BE2C (cell line): Measurements from ENCODE around the gene TXNDC11.

Source experiments
- DNase-seq: peaks from one replicate; pipeline ENCODE4 v3.0.0-alpha.2; 2020
- H3K27me3 ChIP-seq: fragments of 250-450 bp; sonication (Bioruptor Pico); 2 replicates; pipeline ENCODE4 v1.5.1; 2020; ENCODE audit warnings: mild to moderate bottlenecking
- H3K36me3 ChIP-seq: fragments of 250-450 bp; sonication (Bioruptor Pico); 2 replicates; pipeline ENCODE4 v1.5.1; 2020; ENCODE audit warnings: mild to moderate bottlenecking
- H3K4me1 ChIP-seq: fragments of 250-450 bp; sonication (Bioruptor Pico); 2 replicates; pipeline ENCODE4 v1.5.1; 2020
- H3K4me3 ChIP-seq: 2 replicates; pipeline ENCODE4 v1.5.1; 2011; ENCODE audit warnings: low read depth, low read length
- H3K9me3 ChIP-seq: fragments of 250-450 bp; sonication (Bioruptor Pico); 2 replicates; pipeline ENCODE4 v1.5.1; 2020
- TF ChIP-seq, protein P1 (sequence below): IDR thresholded peaks from 2 replicates; pipeline ENCODE4 v1.5.1; 2012; ENCODE audit warnings: mild to moderate bottlenecking, low read depth, low read length

Gene TXNDC11

DNA sequence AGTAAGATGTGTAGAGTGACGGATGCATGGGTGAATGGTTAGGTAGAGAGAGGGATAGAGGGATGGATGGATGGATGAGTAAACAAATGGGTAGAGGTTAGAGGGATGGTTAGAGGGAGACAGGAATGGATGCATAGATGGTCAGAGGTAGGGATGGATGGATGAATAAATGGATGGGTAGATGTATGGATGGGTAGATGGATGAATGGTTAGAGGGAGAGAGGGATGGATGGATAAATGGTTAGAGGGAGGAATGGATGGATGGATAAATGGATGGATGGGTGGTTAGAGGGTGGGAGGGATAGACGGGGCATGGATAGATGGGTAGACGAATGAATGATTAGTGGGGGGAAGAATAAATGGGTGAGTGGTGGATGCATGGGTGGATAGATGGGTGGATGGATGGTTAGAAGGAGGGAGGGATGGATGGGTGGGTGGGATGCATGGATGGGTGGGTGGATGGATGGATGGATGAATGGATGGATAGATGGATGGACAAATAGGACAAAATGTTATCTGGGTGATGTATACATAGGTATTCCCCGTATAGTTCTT, 103.6 kb downstream of the TXNDC11 start:
- H3K36me3 ChIP-seq = no peaks in the 10 kb centered on the region
- no peaks in the 10 kb centered on the region for H3K27me3 ChIP-seq
- H3K9me3 ChIP-seq = no peaks in the 10 kb centered on the region
- no peaks in the 10 kb centered on the region; the same call in 1 of the 2 replicates for H3K4me1 ChIP-seq
- no peak for DNase-seq
- H3K4me3 ChIP-seq = no peak overlapping the region
- TF ChIP-seq, protein P1, sequence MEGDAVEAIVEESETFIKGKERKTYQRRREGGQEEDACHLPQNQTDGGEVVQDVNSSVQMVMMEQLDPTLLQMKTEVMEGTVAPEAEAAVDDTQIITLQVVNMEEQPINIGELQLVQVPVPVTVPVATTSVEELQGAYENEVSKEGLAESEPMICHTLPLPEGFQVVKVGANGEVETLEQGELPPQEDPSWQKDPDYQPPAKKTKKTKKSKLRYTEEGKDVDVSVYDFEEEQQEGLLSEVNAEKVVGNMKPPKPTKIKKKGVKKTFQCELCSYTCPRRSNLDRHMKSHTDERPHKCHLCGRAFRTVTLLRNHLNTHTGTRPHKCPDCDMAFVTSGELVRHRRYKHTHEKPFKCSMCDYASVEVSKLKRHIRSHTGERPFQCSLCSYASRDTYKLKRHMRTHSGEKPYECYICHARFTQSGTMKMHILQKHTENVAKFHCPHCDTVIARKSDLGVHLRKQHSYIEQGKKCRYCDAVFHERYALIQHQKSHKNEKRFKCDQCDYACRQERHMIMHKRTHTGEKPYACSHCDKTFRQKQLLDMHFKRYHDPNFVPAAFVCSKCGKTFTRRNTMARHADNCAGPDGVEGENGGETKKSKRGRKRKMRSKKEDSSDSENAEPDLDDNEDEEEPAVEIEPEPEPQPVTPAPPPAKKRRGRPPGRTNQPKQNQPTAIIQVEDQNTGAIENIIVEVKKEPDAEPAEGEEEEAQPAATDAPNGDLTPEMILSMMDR = no peak

GRCh38 chr16:11638140-11638539, 104.5 kb downstream of the TXNDC11 start:
- Histone ChIP-seq H3K4me1 (no peaks in the 10 kb centered on the region; the same call in 1 of the 2 replicates), H3K36me3 (no peaks in the 10 kb centered on the region), H3K4me3 (no peak overlapping the region), H3K9me3 (no peaks in the 10 kb centered on the region), H3K27me3 (no peaks in the 10 kb centered on the region)
- TF ChIP-seq, protein P1 = no peak
- DNase-seq = no peak

DNA sequence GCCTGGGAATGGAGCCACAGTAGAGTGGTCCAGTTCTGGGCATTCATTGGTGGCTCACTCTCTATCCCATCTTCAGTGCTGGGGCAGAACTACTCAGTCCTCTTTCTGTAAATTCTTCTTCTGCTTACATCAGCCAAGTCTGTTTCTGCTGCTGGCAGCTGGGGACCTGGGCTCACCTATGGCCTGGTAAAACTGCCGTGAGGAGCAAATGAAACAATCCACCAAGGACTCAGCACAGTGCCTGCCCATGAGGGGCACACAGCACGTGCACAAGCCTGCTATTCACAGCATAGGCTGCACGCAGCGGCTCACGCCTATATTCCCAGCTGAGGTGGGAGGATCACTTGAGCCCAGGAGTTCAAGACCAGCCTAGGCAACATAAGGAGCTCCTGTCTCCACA, 105.3 kb downstream of the TXNDC11 start:
- H3K27me3 ChIP-seq = no peaks in the 10 kb centered on the region
- no peaks in the 10 kb centered on the region for H3K36me3 ChIP-seq
- no peaks in the 10 kb centered on the region for H3K9me3 ChIP-seq
- H3K4me3 ChIP-seq = no peak overlapping the region
- no peaks in the 10 kb centered on the region; the same call in 1 of the 2 replicates for H3K4me1 ChIP-seq
- no peak for DNase-seq
- TF ChIP-seq, protein P1 = no peak

DNA sequence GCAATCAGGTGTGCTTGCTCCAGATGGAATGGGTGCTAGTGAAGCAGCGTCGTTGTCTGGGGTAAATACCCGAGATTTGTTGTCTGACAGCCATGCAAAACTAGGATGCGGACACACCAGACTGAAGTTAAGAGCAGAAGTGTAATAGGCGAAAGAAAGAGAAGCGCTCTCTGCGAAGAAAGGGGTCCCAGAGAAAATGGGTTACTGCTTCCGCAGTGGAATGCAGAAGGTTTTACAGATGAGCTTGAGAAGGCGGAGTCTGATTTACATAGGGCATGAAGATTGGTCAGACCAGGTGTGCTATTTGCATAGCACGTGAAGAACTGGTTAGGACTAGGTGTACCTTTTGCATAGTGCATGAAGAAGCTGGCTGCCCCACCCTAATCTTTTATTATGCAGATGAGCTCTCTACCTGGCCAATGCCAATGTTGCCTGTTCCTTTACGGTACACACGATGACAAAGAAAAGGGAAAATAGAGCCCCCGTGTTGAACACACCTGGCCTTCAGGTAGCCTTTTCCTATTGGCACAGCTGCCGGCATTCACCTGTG, 106.4 kb downstream of the TXNDC11 start:
- H3K4me3 ChIP-seq = no peak overlapping the region
- no peaks in the 10 kb centered on the region for H3K27me3 ChIP-seq
- DNase-seq = no peak
- H3K36me3 ChIP-seq = no peaks in the 10 kb centered on the region
- no peaks in the 10 kb centered on the region; the same call in 1 of the 2 replicates for H3K4me1 ChIP-seq
- H3K9me3 ChIP-seq = no peaks in the 10 kb centered on the region
- TF ChIP-seq, protein P1 = no peak

DNA sequence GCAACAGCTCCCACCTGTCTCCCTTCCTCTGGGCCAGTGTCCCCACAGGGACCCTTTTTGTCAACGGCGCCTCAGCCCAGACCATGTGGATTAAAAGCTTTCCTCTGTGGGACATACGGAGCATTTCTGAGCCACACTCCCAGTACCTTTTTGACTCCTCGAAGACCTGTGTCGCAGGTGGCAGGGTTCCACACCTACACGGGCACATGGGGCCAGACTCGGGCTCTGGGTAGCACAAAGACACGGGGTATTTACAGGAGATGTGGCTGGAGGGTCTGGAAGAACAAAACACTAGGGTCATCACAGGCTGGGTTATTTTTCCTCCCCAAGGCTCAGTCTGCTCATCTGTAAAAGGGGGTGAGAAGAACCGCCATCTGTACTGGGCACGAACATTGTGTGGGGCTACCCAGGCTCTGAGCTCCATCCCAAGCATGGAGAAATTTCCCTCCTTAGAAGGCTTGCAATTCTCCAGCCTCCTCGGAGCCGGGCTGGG, 106.9 kb downstream of the TXNDC11 start:
- TF ChIP-seq, protein P1 = no peak
- H3K4me3 ChIP-seq = no peak overlapping the region
- no peak for DNase-seq
- no peaks in the 10 kb centered on the region; the same call in 1 of the 2 replicates for H3K4me1 ChIP-seq
- H3K36me3 ChIP-seq = no peaks in the 10 kb centered on the region
- no peaks in the 10 kb centered on the region for H3K27me3 ChIP-seq
- H3K9me3 ChIP-seq = no peaks in the 10 kb centered on the region

DNA sequence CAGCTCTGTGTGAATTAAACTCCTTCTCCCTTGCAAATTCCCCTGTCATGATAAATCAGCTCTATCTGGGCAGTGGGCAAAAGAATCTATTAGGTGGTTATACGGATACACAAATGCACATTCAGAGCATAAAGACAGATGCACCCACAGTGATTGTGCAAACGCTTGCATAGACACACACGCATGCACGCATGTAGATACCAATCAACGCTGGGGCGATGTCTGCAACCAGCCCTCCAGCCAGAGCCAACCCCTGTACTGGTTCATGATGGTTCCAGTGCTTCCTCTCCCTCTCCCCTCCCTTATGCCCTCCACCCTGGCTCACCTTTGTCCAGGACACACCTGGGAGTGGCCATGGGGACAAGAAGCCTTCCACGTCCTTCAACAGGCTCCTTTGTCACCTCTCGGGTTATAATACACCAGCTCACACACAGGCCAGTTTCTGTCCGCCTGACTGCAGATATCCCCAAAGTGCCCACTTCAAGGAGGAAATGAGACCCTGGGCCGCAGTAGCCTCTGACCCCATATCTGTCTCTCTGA, 107.5 kb downstream of the TXNDC11 start:
- no peaks in the 10 kb centered on the region; the same call in 1 of the 2 replicates for H3K4me1 ChIP-seq
- no peaks in the 10 kb centered on the region for H3K9me3 ChIP-seq
- no peak overlapping the region for H3K4me3 ChIP-seq
- no peak for DNase-seq
- TF ChIP-seq, protein P1 = no peak
- H3K36me3 ChIP-seq = no peaks in the 10 kb centered on the region
- H3K27me3 ChIP-seq = no peaks in the 10 kb centered on the region
